MM.1S (cell line): ENCODE measurements around the gene ERC2.

Experiments used
- DNase-seq: peaks from one replicate; pipeline ENCODE4 v3.0.0-alpha.2; 2015
- H2AFZ ChIP-seq: fragments of 300-600 bp; sonication (generic); 2 replicates; pipeline ENCODE4 v1.6.0; 2016; ENCODE audit warnings: antibody characterized with exemption, low read length
- H3F3A ChIP-seq: fragments of 300-600 bp; sonication (generic); 2 replicates; pipeline ENCODE4 v1.6.1; 2016; ENCODE audit warnings: mild to moderate bottlenecking, antibody characterized with exemption, low read length, moderate library complexity, mixed read lengths; ENCODE audit not compliant: insufficient read depth
- H3K27ac ChIP-seq: fragments of 300-600 bp; sonication (generic); 2 replicates; pipeline ENCODE4 v1.5.1; 2016; ENCODE audit warnings: mild to moderate bottlenecking, low read length
- H3K27me3 ChIP-seq: fragments of 300-600 bp; sonication (generic); replicated peaks from 2 replicates; pipeline ENCODE4 v1.6.0; 2016; ENCODE audit warnings: low read length; ENCODE audit not compliant: insufficient read depth
- H3K36me3 ChIP-seq: fragments of 300-600 bp; sonication (generic); replicated peaks from 2 replicates; pipeline ENCODE4 v1.6.1; 2016; ENCODE audit warnings: mild to moderate bottlenecking, low read length, mixed read lengths; ENCODE audit not compliant: insufficient read depth
- H3K4me1 ChIP-seq: fragments of 300-600 bp; sonication (generic); 2 replicates; pipeline ENCODE4 v1.6.1; 2016; ENCODE audit warnings: low read length, mixed read lengths
- H3K4me2 ChIP-seq: fragments of 300-600 bp; sonication (generic); 2 replicates; pipeline ENCODE4 v1.6.0; 2016; ENCODE audit warnings: low read depth, low read length
- H3K4me3 ChIP-seq: fragments of 300-600 bp; sonication (generic); 2 replicates; pipeline ENCODE4 v1.5.1; 2016; ENCODE audit warnings: low read length, mixed read lengths
- H3K79me2 ChIP-seq: fragments of 300-600 bp; sonication (generic); 2 replicates; pipeline ENCODE4 v1.6.1; 2016; ENCODE audit warnings: mixed run types, low read length, mixed read lengths
- H3K9ac ChIP-seq: fragments of 300-600 bp; sonication (generic); 2 replicates; pipeline ENCODE4 v1.6.1; 2016; ENCODE audit warnings: low read length, mixed read lengths
- H3K9me2 ChIP-seq: fragments of 300-600 bp; sonication (generic); replicated peaks from 2 replicates; pipeline ENCODE4 v1.6.1; 2016; ENCODE audit warnings: mild to moderate bottlenecking, low read length, mixed read lengths; ENCODE audit not compliant: insufficient read depth
- H3K9me3 ChIP-seq: fragments of 300-600 bp; sonication (generic); replicated peaks from 2 replicates; pipeline ENCODE4 v1.6.1; 2016; ENCODE audit warnings: mild to moderate bottlenecking, low read length, mixed read lengths; ENCODE audit not compliant: insufficient read depth
- H4K20me1 ChIP-seq: fragments of 300-600 bp; sonication (generic); 2 replicates; pipeline ENCODE4 v1.6.1; 2016; ENCODE audit warnings: mild to moderate bottlenecking, low read length, moderate library complexity, mixed read lengths; ENCODE audit not compliant: insufficient read depth
- CTCF ChIP-seq: fragments of 300-600 bp; sonication (generic); IDR thresholded peaks from 2 replicates; pipeline ENCODE4 v1.5.1; 2016; ENCODE audit warnings: antibody characterized with exemption, low read length, mixed read lengths
- EZH2 ChIP-seq: fragments of 300-600 bp; sonication (generic); optimal IDR thresholded peaks from 2 replicates; pipeline ENCODE3; 2017; ENCODE audit warnings: low read depth, mild to moderate bottlenecking, antibody characterized with exemption, low read length, mixed read lengths
- EZH2phosphoT487 ChIP-seq: fragments of 300-600 bp; sonication (generic); IDR thresholded peaks from 2 replicates; pipeline ENCODE4 v1.6.1; 2018; ENCODE audit warnings: antibody characterized with exemption, low read length

ERC2 gene

GRCh38 chr3:55751730-55752129 lies 716.5 kb downstream of the ERC2 start:
- Histone ChIP-seq H3K9me2 (no peaks in the 10 kb centered on the region), H3K27ac (no peak overlapping the region), H3K4me3 (no peak overlapping the region), H3K9ac (no peak overlapping the region), H3K79me2 (no peaks in the 10 kb centered on the region), H3K4me1 (no peaks in the 10 kb centered on the region), H3K27me3 (no peaks in the 10 kb centered on the region), H3K36me3 (no peaks in the 10 kb centered on the region), H3F3A (no peaks in the 10 kb centered on the region), H2AFZ (no peak overlapping the region), H3K9me3 (no peaks in the 10 kb centered on the region), H3K4me2 (no peak overlapping the region), H4K20me1 (no peaks in the 10 kb centered on the region)
- no peak for TF ChIP-seq EZH2phosphoT487
- no peak for TF ChIP-seq EZH2
- no peak for TF ChIP-seq CTCF
- DNase-seq, result no peak

GRCh38 chr3:55750525-55750924 lies 717.7 kb downstream of the ERC2 start:
- H4K20me1 ChIP-seq, result no peaks in the 10 kb centered on the region
- H2AFZ ChIP-seq, result no peak overlapping the region
- no peak overlapping the region for H3K4me2 ChIP-seq
- no peaks in the 10 kb centered on the region for H3K9me3 ChIP-seq
- H3K9me2 ChIP-seq, result no peaks in the 10 kb centered on the region
- DNase-seq, result no peak
- no peak overlapping the region for H3K9ac ChIP-seq
- H3K4me1 ChIP-seq, result no peaks in the 10 kb centered on the region
- H3K27ac ChIP-seq, result no peak overlapping the region
- H3K27me3 ChIP-seq, result no peaks in the 10 kb centered on the region
- H3F3A ChIP-seq, result no peaks in the 10 kb centered on the region
- H3K79me2 ChIP-seq, result no peaks in the 10 kb centered on the region
- H3K4me3 ChIP-seq, result no peak overlapping the region
- H3K36me3 ChIP-seq, result no peaks in the 10 kb centered on the region
- no peak for TF ChIP-seq EZH2phosphoT487
- no peak for TF ChIP-seq CTCF
- TF ChIP-seq EZH2, result no peak

GRCh38 chr3:55749036-55749435 lies 719.2 kb downstream of the ERC2 start:
- Histone ChIP-seq H3K27ac (no peak overlapping the region), H3K4me3 (no peak overlapping the region)

More at GRCh38 chr3:55749036-55749435, 719.2 kb downstream of the ERC2 start:
- H3K79me2 ChIP-seq, result no peaks in the 10 kb centered on the region
- no peaks in the 10 kb centered on the region for H4K20me1 ChIP-seq
- no peaks in the 10 kb centered on the region for H3K9me3 ChIP-seq
- H3K4me1 ChIP-seq, result no peaks in the 10 kb centered on the region
- H3K9me2 ChIP-seq, result no peaks in the 10 kb centered on the region
- no peaks in the 10 kb centered on the region for H3K27me3 ChIP-seq
- DNase-seq, result no peak
- H3K36me3 ChIP-seq, result no peaks in the 10 kb centered on the region
- no peak overlapping the region for H2AFZ ChIP-seq
- no peaks in the 10 kb centered on the region for H3F3A ChIP-seq
- no peak overlapping the region for H3K4me2 ChIP-seq
- no peak overlapping the region for H3K9ac ChIP-seq
- TF ChIP-seq CTCF (no peak), EZH2phosphoT487 (no peak), EZH2 (no peak)
